ENCODE results near the gene SPECC1. TPM values are rescaled to one million over a fixed set of nuclear protein-coding genes. Genes with fewer than 3 reads are reported as not detected.

SPECC1 gene
- polyA plus RNA-seq, 1 of the 3 experiments (the other 2 are of a cell fraction), result 11.2 TPM

DNA sequence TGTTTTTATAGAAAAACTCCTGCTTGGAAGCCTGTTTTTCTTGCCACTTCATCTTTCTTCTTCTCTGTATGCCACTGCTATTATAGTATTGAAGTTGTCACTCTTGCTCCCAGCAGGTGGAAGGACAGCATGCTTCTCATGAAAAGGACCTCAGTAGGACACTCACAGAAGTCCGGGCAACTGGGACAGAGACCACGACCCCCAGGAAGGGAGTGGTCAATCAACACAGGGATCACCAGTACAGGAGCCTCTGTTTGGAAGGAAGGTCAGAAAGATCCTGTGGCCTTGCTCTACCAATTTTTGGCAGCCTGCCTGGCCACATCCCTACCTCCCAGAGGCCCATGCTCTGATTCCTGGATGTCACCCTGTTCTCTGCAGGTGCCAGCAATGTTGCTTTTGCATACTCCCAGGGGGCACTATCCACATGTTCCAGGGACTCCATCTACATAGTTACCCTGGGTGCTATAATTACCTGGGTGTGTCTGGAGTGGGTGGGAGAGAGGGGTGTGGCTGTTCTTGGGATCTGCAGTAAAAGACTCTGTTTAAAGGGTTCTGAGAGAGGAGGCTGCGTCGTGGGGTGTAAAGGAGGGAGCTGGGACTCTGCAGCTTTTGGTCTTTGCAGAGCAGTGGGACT, 17.8 kb upstream of the SPECC1 start:
- H3F3A ChIP-seq (replicated peaks; ENCODE audit: insufficient read depth), result no peaks in the 10 kb centered on the region
- no peaks in the 10 kb centered on the region for H3K79me2 ChIP-seq (ENCODE audit: insufficient read depth)
- no peaks in the 10 kb centered on the region for H3K9me2 ChIP-seq
- H3K9ac ChIP-seq, result no peak overlapping the region
- CTCF ChIA-PET, result interaction anchor here (0.6 to 6.2 kb wide), 5 partner anchors 10 to 129 kb away, joined by 3 to 67 read pairs (median 13); no protein-coding TSS in a partner anchor
- POLR2A ChIA-PET, result interaction anchor here (1.5 kb wide), 1 partner anchor 14 kb away, joined by 7 read pairs; the partner anchor contains the start of gene AKAP10
- no peak for TF ChIP-seq NRF1 (IDR thresholded peaks at IDR 0.05; ENCODE audit: low read depth, low read length)
- TF ChIP-seq, protein P1, sequence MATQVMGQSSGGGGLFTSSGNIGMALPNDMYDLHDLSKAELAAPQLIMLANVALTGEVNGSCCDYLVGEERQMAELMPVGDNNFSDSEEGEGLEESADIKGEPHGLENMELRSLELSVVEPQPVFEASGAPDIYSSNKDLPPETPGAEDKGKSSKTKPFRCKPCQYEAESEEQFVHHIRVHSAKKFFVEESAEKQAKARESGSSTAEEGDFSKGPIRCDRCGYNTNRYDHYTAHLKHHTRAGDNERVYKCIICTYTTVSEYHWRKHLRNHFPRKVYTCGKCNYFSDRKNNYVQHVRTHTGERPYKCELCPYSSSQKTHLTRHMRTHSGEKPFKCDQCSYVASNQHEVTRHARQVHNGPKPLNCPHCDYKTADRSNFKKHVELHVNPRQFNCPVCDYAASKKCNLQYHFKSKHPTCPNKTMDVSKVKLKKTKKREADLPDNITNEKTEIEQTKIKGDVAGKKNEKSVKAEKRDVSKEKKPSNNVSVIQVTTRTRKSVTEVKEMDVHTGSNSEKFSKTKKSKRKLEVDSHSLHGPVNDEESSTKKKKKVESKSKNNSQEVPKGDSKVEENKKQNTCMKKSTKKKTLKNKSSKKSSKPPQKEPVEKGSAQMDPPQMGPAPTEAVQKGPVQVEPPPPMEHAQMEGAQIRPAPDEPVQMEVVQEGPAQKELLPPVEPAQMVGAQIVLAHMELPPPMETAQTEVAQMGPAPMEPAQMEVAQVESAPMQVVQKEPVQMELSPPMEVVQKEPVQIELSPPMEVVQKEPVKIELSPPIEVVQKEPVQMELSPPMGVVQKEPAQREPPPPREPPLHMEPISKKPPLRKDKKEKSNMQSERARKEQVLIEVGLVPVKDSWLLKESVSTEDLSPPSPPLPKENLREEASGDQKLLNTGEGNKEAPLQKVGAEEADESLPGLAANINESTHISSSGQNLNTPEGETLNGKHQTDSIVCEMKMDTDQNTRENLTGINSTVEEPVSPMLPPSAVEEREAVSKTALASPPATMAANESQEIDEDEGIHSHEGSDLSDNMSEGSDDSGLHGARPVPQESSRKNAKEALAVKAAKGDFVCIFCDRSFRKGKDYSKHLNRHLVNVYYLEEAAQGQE (IDR thresholded peaks at IDR 0.05; ENCODE audit: low read depth, low read length), result no peak
- H3K4me3 ChIP-seq (ENCODE audit: low read depth in 2 of 2, low read length in 1 of 2), result no peak overlapping the region
- no peaks in the 10 kb centered on the region for H3K27me3 ChIP-seq (ENCODE audit: insufficient read depth)
- no peak overlapping the region for H2AFZ ChIP-seq (ENCODE audit: low read depth)
- no peaks in the 10 kb centered on the region for H4K20me1 ChIP-seq (ENCODE audit: insufficient read depth)
- DNase-seq, result no peak
- H3K36me3 ChIP-seq (replicated peaks in 1 of 2; ENCODE audit: control insufficient read depth in 1 of 2, insufficient read depth in 2 of 2, low read length in 1 of 2), result no peaks in the 10 kb centered on the region
- WGBS (ENCODE audit: low lambda C conversion rate), result 60% methylated on average over 4 of the region's 4 CpGs
- no peak overlapping the region for H3K27ac ChIP-seq (ENCODE audit: low read depth in 2 of 2, low read length in 1 of 2)
- H3K4me1 ChIP-seq (ENCODE audit: control insufficient read depth in 1 of 2, insufficient read depth in 2 of 2, low read depth in 1 of 2, low read length in 1 of 2), result no peaks in the 10 kb centered on the region
- H3K9me3 ChIP-seq, result no peaks in the 10 kb centered on the region
- H3K4me2 ChIP-seq, result no peak overlapping the region

DNA sequence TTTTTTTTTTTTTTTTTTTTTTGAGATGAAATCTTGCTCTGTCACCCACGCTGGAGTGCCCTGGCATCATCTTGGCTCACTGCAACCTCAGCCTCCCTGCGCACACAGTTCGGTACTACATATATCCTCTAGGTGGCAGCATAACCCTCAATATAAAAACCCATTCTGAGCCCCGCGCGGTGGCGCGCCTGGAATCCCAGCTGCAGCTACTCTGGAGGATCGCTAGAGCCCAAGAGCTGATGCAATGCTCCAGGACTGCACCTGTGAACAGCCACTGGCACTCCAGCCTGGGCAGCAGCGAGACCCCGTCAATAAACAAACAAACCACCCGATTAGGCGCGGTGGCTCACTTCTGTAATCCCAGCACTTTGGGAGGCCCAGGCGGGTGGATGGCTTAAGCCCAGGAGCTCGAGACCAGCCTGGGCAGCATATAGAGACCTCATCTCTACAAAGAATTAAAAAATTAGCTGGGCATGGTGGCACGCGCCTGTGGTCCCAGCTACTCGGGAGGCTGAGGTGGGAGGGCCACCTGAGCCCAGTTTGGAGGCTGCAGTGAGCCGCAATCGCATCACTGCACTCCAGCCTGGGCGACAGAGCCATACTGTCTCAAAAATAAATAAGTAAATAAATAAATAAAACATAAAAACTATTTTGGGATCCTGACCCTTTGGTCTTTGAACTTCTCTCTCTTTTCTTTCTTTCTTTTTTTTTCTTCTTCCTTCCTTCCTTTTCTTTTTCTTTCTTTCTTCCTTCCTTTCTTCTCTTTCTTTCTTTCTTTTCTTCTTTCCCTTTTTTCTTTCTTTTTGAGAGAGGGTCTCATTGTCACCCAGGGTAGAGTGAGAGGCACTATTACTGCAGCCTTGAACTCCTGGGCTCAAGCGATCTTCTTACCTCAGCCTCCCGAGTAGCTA, 16.1 kb upstream of the SPECC1 start:
- no peak for TF ChIP-seq FOXJ3 (CRISPR knock-in tag; IDR thresholded peaks at IDR 0.05)
- TF ChIP-seq, protein P2, sequence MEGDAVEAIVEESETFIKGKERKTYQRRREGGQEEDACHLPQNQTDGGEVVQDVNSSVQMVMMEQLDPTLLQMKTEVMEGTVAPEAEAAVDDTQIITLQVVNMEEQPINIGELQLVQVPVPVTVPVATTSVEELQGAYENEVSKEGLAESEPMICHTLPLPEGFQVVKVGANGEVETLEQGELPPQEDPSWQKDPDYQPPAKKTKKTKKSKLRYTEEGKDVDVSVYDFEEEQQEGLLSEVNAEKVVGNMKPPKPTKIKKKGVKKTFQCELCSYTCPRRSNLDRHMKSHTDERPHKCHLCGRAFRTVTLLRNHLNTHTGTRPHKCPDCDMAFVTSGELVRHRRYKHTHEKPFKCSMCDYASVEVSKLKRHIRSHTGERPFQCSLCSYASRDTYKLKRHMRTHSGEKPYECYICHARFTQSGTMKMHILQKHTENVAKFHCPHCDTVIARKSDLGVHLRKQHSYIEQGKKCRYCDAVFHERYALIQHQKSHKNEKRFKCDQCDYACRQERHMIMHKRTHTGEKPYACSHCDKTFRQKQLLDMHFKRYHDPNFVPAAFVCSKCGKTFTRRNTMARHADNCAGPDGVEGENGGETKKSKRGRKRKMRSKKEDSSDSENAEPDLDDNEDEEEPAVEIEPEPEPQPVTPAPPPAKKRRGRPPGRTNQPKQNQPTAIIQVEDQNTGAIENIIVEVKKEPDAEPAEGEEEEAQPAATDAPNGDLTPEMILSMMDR (IDR thresholded peaks at IDR 0.05), result peak; percentile 72
- TF ChIP-seq TCF12 (IDR thresholded peaks at IDR 0.05), result peak; percentile 23; the same call in 1 of the 2 replicates
- TF ChIP-seq, protein P1 (IDR thresholded peaks at IDR 0.05; ENCODE audit: low read depth, low read length), result 0 out of 2 replicates have a peak, but pooled peaks have one; percentile 35
- no peak for TF ChIP-seq NFIC (IDR thresholded peaks at IDR 0.05; ENCODE audit: borderline replicate concordance)
- TF ChIP-seq RAD21 (IDR thresholded peaks at IDR 0.05; ENCODE audit: low read length), result peak; percentile 93
- TF ChIP-seq SMC3 (IDR thresholded peaks at IDR 0.05; ENCODE audit: low read depth, low read length), result peak; percentile 77
- TF ChIP-seq, protein P3, sequence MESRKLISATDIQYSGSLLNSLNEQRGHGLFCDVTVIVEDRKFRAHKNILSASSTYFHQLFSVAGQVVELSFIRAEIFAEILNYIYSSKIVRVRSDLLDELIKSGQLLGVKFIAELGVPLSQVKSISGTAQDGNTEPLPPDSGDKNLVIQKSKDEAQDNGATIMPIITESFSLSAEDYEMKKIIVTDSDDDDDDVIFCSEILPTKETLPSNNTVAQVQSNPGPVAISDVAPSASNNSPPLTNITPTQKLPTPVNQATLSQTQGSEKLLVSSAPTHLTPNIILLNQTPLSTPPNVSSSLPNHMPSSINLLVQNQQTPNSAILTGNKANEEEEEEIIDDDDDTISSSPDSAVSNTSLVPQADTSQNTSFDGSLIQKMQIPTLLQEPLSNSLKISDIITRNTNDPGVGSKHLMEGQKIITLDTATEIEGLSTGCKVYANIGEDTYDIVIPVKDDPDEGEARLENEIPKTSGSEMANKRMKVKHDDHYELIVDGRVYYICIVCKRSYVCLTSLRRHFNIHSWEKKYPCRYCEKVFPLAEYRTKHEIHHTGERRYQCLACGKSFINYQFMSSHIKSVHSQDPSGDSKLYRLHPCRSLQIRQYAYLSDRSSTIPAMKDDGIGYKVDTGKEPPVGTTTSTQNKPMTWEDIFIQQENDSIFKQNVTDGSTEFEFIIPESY (IDR thresholded peaks at IDR 0.05; ENCODE audit: borderline replicate concordance, low read depth), result no peak
- TF ChIP-seq RFX5 (IDR thresholded peaks at IDR 0.05; ENCODE audit: low read length), result peak; percentile 37; the same call in 1 of the 2 replicates
- WGBS (ENCODE audit: low lambda C conversion rate), result 27% methylated on average over 16 of the region's 24 CpGs
- no peaks in the 10 kb centered on the region for H3K9me2 ChIP-seq
- ChIA-PET CTCF (interaction anchor here (0.5 to 6.2 kb wide), 40 partner anchors 8 to 769 kb away, joined by 3 to 67 read pairs (median 4); partner anchors contain the start of genes AKAP10 and SPECC1), POLR2A (interaction anchor here (0.7 to 1.5 kb wide), 2 partner anchors 15 to 219 kb away, joined by 3 to 7 read pairs; partner anchors contain the start of gene AKAP10)
- H4K20me1 ChIP-seq (ENCODE audit: insufficient read depth), result no peaks in the 10 kb centered on the region
- H3K9ac ChIP-seq, result no peak overlapping the region
- H3K27me3 ChIP-seq (ENCODE audit: insufficient read depth), result no peaks in the 10 kb centered on the region
- peak overlapping the region; percentile 64; the same call in 1 of the 2 replicates for H2AFZ ChIP-seq (ENCODE audit: low read depth)
- peak; percentile 80 for DNase-seq
- H3F3A ChIP-seq (replicated peaks; ENCODE audit: insufficient read depth), result no peaks in the 10 kb centered on the region
- peak overlapping the region; percentile 9 to 40; a peak in 1 of 4 replicates for H3K4me3 ChIP-seq (ENCODE audit: low read depth in 2 of 2, low read length in 1 of 2)
- peak overlapping the region; percentile 60 for H3K4me2 ChIP-seq
- no peaks in the 10 kb centered on the region for H3K79me2 ChIP-seq (ENCODE audit: insufficient read depth)
- no peak overlapping the region for H3K27ac ChIP-seq (ENCODE audit: low read depth in 2 of 2, low read length in 1 of 2)
- no peaks in the 10 kb centered on the region for H3K9me3 ChIP-seq
- no peaks in the 10 kb centered on the region for H3K36me3 ChIP-seq (replicated peaks in 1 of 2; ENCODE audit: control insufficient read depth in 1 of 2, insufficient read depth in 2 of 2, low read length in 1 of 2)
- no peaks in the 10 kb centered on the region for H3K4me1 ChIP-seq (ENCODE audit: control insufficient read depth in 1 of 2, insufficient read depth in 2 of 2, low read depth in 1 of 2, low read length in 1 of 2)
